NB4 (cell line): ENCODE data around the gene PODN.

Source experiments
- DNase-seq: peaks from one replicate; pipeline ENCODE4 v3.0.0; 2010; ENCODE audit warnings: low read depth
- H3K4me3 ChIP-seq: one replicate; pipeline ENCODE4 v1.5.1; 2011; ENCODE audit warnings: mild to moderate bottlenecking, low read depth, low read length, moderate library complexity
- CTCF ChIP-seq: IDR thresholded peaks from one replicate; pipeline ENCODE4 v1.5.1; 2012; ENCODE audit warnings: low read depth, low read length
- MAX ChIP-seq: IDR thresholded peaks from 2 replicates; pipeline ENCODE4 v1.6.1; 2011; ENCODE audit warnings: low read depth, low read length
- MYC ChIP-seq: IDR thresholded peaks from 2 replicates; pipeline ENCODE4 v1.6.1; 2011; ENCODE audit warnings: low read depth, low read length
- POLR2A ChIP-seq: IDR thresholded peaks from 2 replicates; pipeline ENCODE4 v1.6.1; 2011; ENCODE audit warnings: mild to moderate bottlenecking; ENCODE audit not compliant: insufficient read length; ENCODE audit errors: extremely low read depth

Gene PODN

GRCh38 chr1:53065391-53065790, 3.4 kb downstream of the PODN start:
- TF ChIP-seq POLR2A, result no peak
- no peak for TF ChIP-seq MYC
- TF ChIP-seq MAX, result no peak
- no peak for TF ChIP-seq CTCF
- H3K4me3 ChIP-seq, result no peak overlapping the region
- DNase-seq, result no peak

GRCh38 chr1:53066488-53066887, 4.5 kb downstream of the PODN start:
- DNase-seq, result no peak
- no peak for TF ChIP-seq POLR2A
- no peak overlapping the region for H3K4me3 ChIP-seq

GRCh38 chr1:53066891-53067738, 5.1 kb downstream of the PODN start:
- no peak for DNase-seq
- no peak overlapping the region for H3K4me3 ChIP-seq

GRCh38 chr1:53067886-53068285, 5.9 kb downstream of the PODN start:
- DNase-seq, result no peak
- TF ChIP-seq MYC (no peak), POLR2A (no peak), CTCF (no peak), MAX (no peak)

More at GRCh38 chr1:53066891-53067738, 5.1 kb downstream of the PODN start:
- TF ChIP-seq CTCF, result no peak
- TF ChIP-seq MYC, result no peak
- no peak for TF ChIP-seq MAX

GRCh38 chr1:53068314-53069099, 6.5 kb downstream of the PODN start:
- DNase-seq, result no peak
- H3K4me3 ChIP-seq, result no peak overlapping the region
- TF ChIP-seq MAX (no peak), POLR2A (no peak), MYC (no peak), CTCF (no peak)

More at GRCh38 chr1:53067886-53068285, 5.9 kb downstream of the PODN start:
- H3K4me3 ChIP-seq, result no peak overlapping the region

- no peak overlapping the region for H3K4me3 ChIP-seq
- DNase-seq, result no peak
- TF ChIP-seq POLR2A (no peak), CTCF (no peak), MAX (no peak), MYC (no peak)
These were observed 7.3 kb downstream of the PODN start for GRCh38 chr1:53069265-53069662.
